Measurements from ENCODE around the gene OSBPL8. TPM values are rescaled to one million over a fixed set of nuclear protein-coding genes. Genes with fewer than 3 reads are reported as not detected.

OSBPL8 gene
- total RNA-seq, 3 donors from 2014 or later, result 77.6 to 89.1 (median 87.2) TPM

GRCh38 chr12:76303989-76304460 lies 255.5 kb downstream of the OSBPL8 start:
- Histone ChIP-seq H3K27ac (no peak overlapping the region), H3K9me3 (no peaks in the 10 kb centered on the region), H3K36me3 (no peaks in the 10 kb centered on the region), H3K4me3 (no peak overlapping the region), H3K4me1 (no peaks in the 10 kb centered on the region), H3K27me3 (no peaks in the 10 kb centered on the region)
- intact Hi-C loops (cut with DNase I; ENCODE audit: low total_unique reads), result no loop called here
- TF ChIP-seq POLR2A (IDR thresholded peaks at IDR 0.05) (no peak), POLR2AphosphoS5 (IDR thresholded peaks at IDR 0.05) (no peak)
- TF ChIP-seq, protein P1, sequence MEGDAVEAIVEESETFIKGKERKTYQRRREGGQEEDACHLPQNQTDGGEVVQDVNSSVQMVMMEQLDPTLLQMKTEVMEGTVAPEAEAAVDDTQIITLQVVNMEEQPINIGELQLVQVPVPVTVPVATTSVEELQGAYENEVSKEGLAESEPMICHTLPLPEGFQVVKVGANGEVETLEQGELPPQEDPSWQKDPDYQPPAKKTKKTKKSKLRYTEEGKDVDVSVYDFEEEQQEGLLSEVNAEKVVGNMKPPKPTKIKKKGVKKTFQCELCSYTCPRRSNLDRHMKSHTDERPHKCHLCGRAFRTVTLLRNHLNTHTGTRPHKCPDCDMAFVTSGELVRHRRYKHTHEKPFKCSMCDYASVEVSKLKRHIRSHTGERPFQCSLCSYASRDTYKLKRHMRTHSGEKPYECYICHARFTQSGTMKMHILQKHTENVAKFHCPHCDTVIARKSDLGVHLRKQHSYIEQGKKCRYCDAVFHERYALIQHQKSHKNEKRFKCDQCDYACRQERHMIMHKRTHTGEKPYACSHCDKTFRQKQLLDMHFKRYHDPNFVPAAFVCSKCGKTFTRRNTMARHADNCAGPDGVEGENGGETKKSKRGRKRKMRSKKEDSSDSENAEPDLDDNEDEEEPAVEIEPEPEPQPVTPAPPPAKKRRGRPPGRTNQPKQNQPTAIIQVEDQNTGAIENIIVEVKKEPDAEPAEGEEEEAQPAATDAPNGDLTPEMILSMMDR (IDR thresholded peaks at IDR 0.05), result no peak
- no peak for DNase-seq (ENCODE audit: low spot score in 2 of 2)

GRCh38 chr12:76303365-76303764 lies 256.2 kb downstream of the OSBPL8 start:
- no peak for TF ChIP-seq POLR2AphosphoS5 (IDR thresholded peaks at IDR 0.05)
- TF ChIP-seq POLR2A (IDR thresholded peaks at IDR 0.05), result no peak
- TF ChIP-seq, protein P1 (IDR thresholded peaks at IDR 0.05), result no peak
- Histone ChIP-seq H3K9me3 (no peaks in the 10 kb centered on the region), H3K27ac (no peak overlapping the region), H3K4me1 (no peaks in the 10 kb centered on the region), H3K4me3 (no peak overlapping the region), H3K36me3 (no peaks in the 10 kb centered on the region), H3K27me3 (no peaks in the 10 kb centered on the region)
- no peak for DNase-seq (ENCODE audit: low spot score in 2 of 2)
- intact Hi-C loops (cut with DNase I; ENCODE audit: low total_unique reads), result no loop called here

Other genes with a start within 250 kb of the OSBPL8 start
- 10 to 100 TPM; 12.5 to 22.2 (median 15.7) TPM for gene BBS10, start 211.4 kb downstream of the OSBPL8 start, total RNA-seq
- 10 to 100 TPM; 51.8 to 86.1 (median 67.2) TPM for gene ZDHHC17, start 204.3 kb upstream of the OSBPL8 start, total RNA-seq

Data from breast epithelium (tissue), 4 donors.